BLaER1 treated with 17β-estradiol and CSF1 and Interleukin-3, amounts not matched to agents 10 nM and 100 nM (cell line): ENCODE measurements around the gene ATXN3L.
A peak's percentile ranks its signal among the peaks of the same experiment; 100 is the strongest.

Source experiments
- H3K27ac ChIP-seq, 11 experiments: shearing (Covaris generic); formaldehyde crosslinking; 2 replicates each; pipeline ENCODE4 v1.8.1; 2022
- H3K27me3 ChIP-seq, 11 experiments: shearing (Covaris generic); formaldehyde crosslinking; 2 replicates each; pipeline ENCODE4 v1.8.1; 2022
- H3K36me3 ChIP-seq, 11 experiments: shearing (Covaris generic); formaldehyde crosslinking; 2 replicates each; pipeline ENCODE4 v1.8.1; 2022
- H3K4me1 ChIP-seq, 10 experiments: shearing (Covaris generic); formaldehyde crosslinking; 2 replicates each; pipeline ENCODE4 v1.8.1; 2022
- H3K4me2 ChIP-seq, 11 experiments: shearing (Covaris generic); formaldehyde crosslinking; 2 replicates each; pipeline ENCODE4 v1.8.1; 2022
- H3K4me3 ChIP-seq, 10 experiments: shearing (Covaris generic); formaldehyde crosslinking; 2 replicates each; pipeline ENCODE4 v1.8.1; 2022
- H3K9ac ChIP-seq, 11 experiments: shearing (Covaris generic); formaldehyde crosslinking; 2 replicates each; pipeline ENCODE4 v1.8.1; 2022
- H3K9me3 ChIP-seq, 11 experiments: shearing (Covaris generic); formaldehyde crosslinking; replicated peaks in 1 of 11; 2 replicates each; pipeline ENCODE4 v1.8.1; 2022
- H4K20me1 ChIP-seq, 11 experiments: shearing (Covaris generic); formaldehyde crosslinking; 2 replicates each; pipeline ENCODE4 v1.8.1; 2022
- Cebpa-rat ChIP-seq, 11 experiments: shearing (Covaris generic); IDR thresholded peaks; 2 replicates each; pipeline ENCODE4 v1.8.1; 2022

Gene ATXN3L

GRCh38 chrX:13283950-13284546 lies 35.8 kb downstream of the ATXN3L start:
- Histone ChIP-seq H3K4me1 (peaks cover 0 to 30% (median 5%) of the 10 kb centered on the region in 10 experiments; a peak in 8 of 20 replicates), H3K9me3 (peaks cover 21 to 36% (median 25%) of the 10 kb centered on the region in 11 experiments), H3K27ac (peak overlapping the region in 5 of 11 experiments; percentile 37 to 70 (median 61); a peak in 9 of 22 replicates), H3K4me2 (peak overlapping the region in 4 of 11 experiments; percentile 1 to 47 (median 5); a peak in 4 of 22 replicates), H4K20me1 (no peaks in the 10 kb centered on the region), H3K36me3 (peaks cover 0 to 6% (median 0%) of the 10 kb centered on the region in 11 experiments; a peak in 1 of 22 replicates), H3K9ac (no peak overlapping the region), H3K27me3 (peaks cover 0 to 10% (median 0%) of the 10 kb centered on the region in 11 experiments; a peak in 6 of 22 replicates), H3K4me3 (no peak overlapping the region)
- no peak for TF ChIP-seq Cebpa-rat (IDR thresholded peaks at IDR 0.05)

DNA sequence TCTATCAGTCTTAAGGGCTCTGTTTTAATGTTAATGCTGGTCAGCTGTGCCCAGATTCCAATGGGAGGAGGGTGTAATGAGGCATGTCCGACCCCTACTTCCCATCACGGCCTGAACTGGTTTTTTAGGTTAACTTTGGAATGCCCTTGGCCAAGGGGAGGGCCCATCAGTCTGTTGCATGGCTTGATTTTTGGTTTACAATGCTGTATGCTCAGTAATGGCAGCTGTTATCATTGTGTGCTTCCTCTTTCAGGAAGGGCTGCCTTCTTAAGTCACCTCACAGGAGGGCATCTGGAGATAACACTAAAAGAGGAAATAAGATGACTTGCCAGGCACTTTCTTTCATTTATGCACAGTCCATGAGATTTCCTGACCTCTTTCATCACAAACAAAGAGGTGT lies 36.3 kb downstream of the ATXN3L start:
- peak overlapping the region in 1 of 11 experiments; percentile 7; a peak in 1 of 22 replicates for H3K9ac ChIP-seq
- no peak overlapping the region for H3K4me3 ChIP-seq
- peak overlapping the region in 3 of 11 experiments; percentile 2 to 47 (median 8); a peak in 4 of 22 replicates for H3K4me2 ChIP-seq
- H3K27me3 ChIP-seq: peaks cover 0 to 7% (median 0%) of the 10 kb centered on the region in 11 experiments; a peak in 5 of 22 replicates
- H3K9me3 ChIP-seq: peaks cover 21 to 36% (median 25%) of the 10 kb centered on the region in 11 experiments
- peaks cover 0 to 6% (median 0%) of the 10 kb centered on the region in 11 experiments; a peak in 1 of 22 replicates for H3K36me3 ChIP-seq
- H3K27ac ChIP-seq: peak overlapping the region in 7 of 11 experiments; percentile 8 to 70 (median 57); a peak in 10 of 22 replicates
- peaks cover 0 to 30% (median 5%) of the 10 kb centered on the region in 10 experiments; a peak in 8 of 20 replicates for H3K4me1 ChIP-seq
- TF ChIP-seq Cebpa-rat (IDR thresholded peaks at IDR 0.05): no peak
- no peaks in the 10 kb centered on the region for H4K20me1 ChIP-seq

DNA sequence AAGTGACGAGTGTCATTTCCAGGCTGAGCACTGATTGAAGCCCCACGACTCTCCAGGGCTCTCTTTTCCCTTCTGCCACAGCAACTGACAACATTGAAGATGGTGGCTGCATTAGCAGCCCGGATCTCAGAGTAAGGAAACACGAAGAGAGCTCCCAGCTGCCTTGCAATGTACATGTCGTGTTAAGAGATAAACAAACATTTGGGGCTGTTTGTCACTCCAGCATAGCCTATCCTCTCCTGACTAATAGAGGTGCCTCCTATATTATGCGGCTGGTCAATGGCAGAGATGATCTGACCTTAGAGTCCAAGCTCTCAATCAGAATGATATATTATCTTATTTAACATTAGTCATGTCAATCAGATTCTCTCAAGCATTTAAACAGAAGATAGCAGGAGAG lies 38.6 kb downstream of the ATXN3L start:
- peaks cover 20 to 34% (median 23%) of the 10 kb centered on the region in 11 experiments for H3K9me3 ChIP-seq

DNA sequence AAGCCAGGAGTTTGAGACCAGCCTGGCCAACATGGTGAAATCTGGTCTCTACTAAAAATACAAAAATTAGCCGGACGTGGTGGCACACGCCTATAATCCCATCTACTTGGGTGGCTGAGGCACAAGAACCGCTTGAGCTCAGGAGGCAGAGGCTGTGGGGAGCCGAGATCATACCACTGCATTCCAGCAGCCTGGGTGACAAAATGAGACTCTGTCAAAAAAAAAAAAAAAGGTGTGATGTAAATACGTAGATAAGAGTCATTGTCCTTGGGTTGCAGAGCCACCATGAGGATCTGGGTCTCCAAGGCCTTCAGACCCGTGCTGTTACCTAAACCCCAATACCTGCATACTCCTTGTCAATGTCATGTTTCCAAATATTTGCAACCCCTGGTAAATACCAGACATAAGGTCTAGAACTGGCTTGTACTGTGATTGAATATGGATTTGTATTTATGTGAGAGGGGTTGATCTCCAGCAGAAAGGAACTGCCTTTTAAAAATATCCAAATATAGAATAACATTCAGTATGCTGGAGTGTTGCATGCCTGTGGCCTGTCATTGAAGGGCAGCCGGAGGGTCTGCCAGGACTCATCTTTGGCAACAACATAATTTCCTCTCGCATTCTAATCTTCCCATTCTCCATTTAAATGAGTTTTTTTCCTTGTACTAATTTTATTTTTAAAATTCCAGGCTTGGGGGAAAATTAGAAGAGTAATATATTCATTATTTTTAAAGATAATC lies 40.4 kb downstream of the ATXN3L start:
- peaks cover 1 to 16% (median 4%) of the 10 kb centered on the region in 11 experiments for H3K9me3 ChIP-seq
- peaks cover 0 to 13% (median 5%) of the 10 kb centered on the region in 10 experiments; a peak in 8 of 20 replicates for H3K4me1 ChIP-seq
- no peak overlapping the region for H3K9ac ChIP-seq
- no peak overlapping the region for H3K4me2 ChIP-seq
- peaks cover 0 to 36% (median 8%) of the 10 kb centered on the region in 11 experiments; a peak in 11 of 22 replicates for H3K27me3 ChIP-seq
- H3K4me3 ChIP-seq: no peak overlapping the region
- no peak for TF ChIP-seq Cebpa-rat (IDR thresholded peaks at IDR 0.05)
- H3K36me3 ChIP-seq: no peaks in the 10 kb centered on the region
- H3K27ac ChIP-seq: no peak overlapping the region
- H4K20me1 ChIP-seq: no peaks in the 10 kb centered on the region

More for the DNA sequence above, 38.6 kb downstream of the ATXN3L start:
- H3K36me3 ChIP-seq: peaks cover 0 to 6% (median 0%) of the 10 kb centered on the region in 11 experiments; a peak in 1 of 22 replicates
- no peak overlapping the region for H3K4me2 ChIP-seq
- H3K4me3 ChIP-seq: no peak overlapping the region
- peaks cover 0 to 14% (median 5%) of the 10 kb centered on the region in 10 experiments; a peak in 8 of 20 replicates for H3K4me1 ChIP-seq
- H4K20me1 ChIP-seq: no peaks in the 10 kb centered on the region
- H3K9ac ChIP-seq: no peak overlapping the region
- TF ChIP-seq Cebpa-rat (IDR thresholded peaks at IDR 0.05): no peak
- H3K27me3 ChIP-seq: peaks cover 0 to 17% (median 1%) of the 10 kb centered on the region in 11 experiments; a peak in 8 of 22 replicates
- H3K27ac ChIP-seq: no peak overlapping the region

DNA sequence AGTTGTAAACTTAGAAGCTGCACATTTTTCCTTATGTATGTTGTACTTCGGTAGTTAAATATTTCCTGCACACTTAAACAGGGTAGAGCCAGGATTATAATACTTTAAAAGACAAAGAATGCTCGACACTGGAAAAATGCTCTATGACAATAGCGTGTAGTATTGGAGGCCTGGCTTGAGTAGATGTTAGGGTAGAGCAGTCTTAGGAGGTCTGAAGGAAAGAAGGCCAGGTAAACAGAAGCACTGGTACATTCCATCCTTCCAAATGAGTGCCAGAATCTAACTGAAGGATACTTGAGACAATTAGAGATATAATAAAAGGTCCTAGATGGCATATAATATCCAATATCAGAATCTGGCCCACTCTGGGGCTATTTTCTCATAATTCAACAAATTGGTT lies 42.3 kb downstream of the ATXN3L start:
- no peak overlapping the region for H3K4me2 ChIP-seq
- no peaks in the 10 kb centered on the region for H4K20me1 ChIP-seq
- H3K27ac ChIP-seq: no peak overlapping the region
- no peaks in the 10 kb centered on the region for H3K36me3 ChIP-seq
- peaks cover 0 to 36% (median 15%) of the 10 kb centered on the region in 11 experiments; a peak in 12 of 22 replicates for H3K27me3 ChIP-seq
- H3K4me3 ChIP-seq: no peak overlapping the region
- H3K9me3 ChIP-seq: peaks cover 0 to 3% (median 0%) of the 10 kb centered on the region in 11 experiments; a peak in 1 of 22 replicates
- no peak for TF ChIP-seq Cebpa-rat (IDR thresholded peaks at IDR 0.05)
- no peaks in the 10 kb centered on the region for H3K4me1 ChIP-seq
- no peak overlapping the region for H3K9ac ChIP-seq

GRCh38 chrX:13276991-13277390 lies 42.9 kb downstream of the ATXN3L start:
- Histone ChIP-seq H3K4me1 (peaks cover 0 to 5% (median 0%) of the 10 kb centered on the region in 10 experiments; a peak in 4 of 20 replicates), H3K4me3 (no peak overlapping the region), H3K27me3 (peaks cover 0 to 42% (median 19%) of the 10 kb centered on the region in 11 experiments; a peak in 12 of 22 replicates), H3K36me3 (no peaks in the 10 kb centered on the region), H3K9me3 (no peaks in the 10 kb centered on the region), H3K4me2 (no peak overlapping the region), H4K20me1 (no peaks in the 10 kb centered on the region), H3K27ac (no peak overlapping the region), H3K9ac (no peak overlapping the region)
- no peak for TF ChIP-seq Cebpa-rat (IDR thresholded peaks at IDR 0.05)

DNA sequence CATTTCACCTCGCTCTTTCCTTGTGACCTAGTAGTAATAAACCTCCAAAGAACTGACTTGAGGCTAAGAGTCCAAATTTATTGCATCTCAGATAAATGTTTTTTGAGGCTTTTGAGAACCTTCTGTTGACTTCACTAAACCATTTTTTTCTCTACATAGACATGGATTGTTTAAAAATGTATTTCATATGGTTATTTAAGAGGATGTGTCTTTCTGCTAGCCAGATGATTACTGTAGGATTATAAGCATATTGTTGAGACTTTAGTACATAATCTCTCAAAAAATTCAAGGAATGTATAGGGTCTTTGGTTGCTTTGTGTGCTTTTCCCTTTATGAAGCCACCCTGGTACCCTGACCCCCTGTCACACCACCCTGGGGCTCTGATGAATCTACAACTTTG lies 44.8 kb downstream of the ATXN3L start:
- peaks cover 0 to 38% (median 22%) of the 10 kb centered on the region in 11 experiments; a peak in 12 of 22 replicates for H3K27me3 ChIP-seq
- H3K4me2 ChIP-seq: no peak overlapping the region
- no peak overlapping the region for H3K4me3 ChIP-seq
- no peak for TF ChIP-seq Cebpa-rat (IDR thresholded peaks at IDR 0.05)
- H3K4me1 ChIP-seq: peaks cover 0 to 19% (median 0%) of the 10 kb centered on the region in 10 experiments; a peak in 4 of 20 replicates
- no peaks in the 10 kb centered on the region for H3K36me3 ChIP-seq
- H4K20me1 ChIP-seq: no peaks in the 10 kb centered on the region
- no peak overlapping the region for H3K9ac ChIP-seq
- no peaks in the 10 kb centered on the region for H3K9me3 ChIP-seq
- H3K27ac ChIP-seq: no peak overlapping the region

DNA sequence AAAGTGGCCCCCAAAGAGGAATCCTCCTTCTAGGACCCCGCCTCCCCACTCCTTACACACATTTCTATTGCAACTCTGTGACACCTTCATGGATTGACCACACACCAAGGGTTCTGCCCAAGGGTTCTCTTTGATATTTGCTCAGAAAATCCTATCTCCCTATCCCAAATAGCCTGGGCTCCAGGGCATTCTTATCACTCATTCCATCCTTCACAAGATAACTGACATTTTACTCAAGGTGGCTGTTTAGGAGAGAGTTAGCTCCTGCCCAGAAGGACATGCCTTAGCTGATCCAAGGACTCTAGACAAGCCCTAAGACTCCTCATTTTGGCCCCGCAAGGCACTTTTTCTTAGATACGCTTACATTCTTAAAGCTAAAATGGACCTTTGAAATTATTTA lies 47.4 kb downstream of the ATXN3L start:
- Histone ChIP-seq H3K9me3 (no peaks in the 10 kb centered on the region), H3K9ac (no peak overlapping the region), H3K27me3 (peaks cover 0 to 43% (median 23%) of the 10 kb centered on the region in 11 experiments; a peak in 12 of 22 replicates), H3K36me3 (no peaks in the 10 kb centered on the region), H3K4me2 (peak overlapping the region in 1 of 11 experiments; percentile 29; a peak in 1 of 22 replicates), H4K20me1 (no peaks in the 10 kb centered on the region), H3K4me1 (peaks cover 0 to 19% (median 0%) of the 10 kb centered on the region in 10 experiments; a peak in 4 of 20 replicates), H3K27ac (peak overlapping the region in 1 of 11 experiments; percentile 64; a peak in 4 of 22 replicates), H3K4me3 (no peak overlapping the region)
- no peak for TF ChIP-seq Cebpa-rat (IDR thresholded peaks at IDR 0.05)
